NB4 (cell line): ENCODE results near the gene NUP155.
A peak's percentile ranks its signal among the peaks of the same experiment; 100 is the strongest.
"Not testable (repeated sequence)": the region's sequence is repeated elsewhere in the genome, so short reads cannot be mapped to it uniquely, and the experiment has no call there.

ENCODE experiments used
- DNase-seq: peaks from one replicate; pipeline ENCODE4 v3.0.0; 2010; ENCODE audit warnings: low read depth
- H3K4me3 ChIP-seq: one replicate; pipeline ENCODE4 v1.5.1; 2011; ENCODE audit warnings: mild to moderate bottlenecking, low read depth, low read length, moderate library complexity
- MAX ChIP-seq: IDR thresholded peaks from 2 replicates; pipeline ENCODE4 v1.6.1; 2011; ENCODE audit warnings: low read depth, low read length
- MYC ChIP-seq: IDR thresholded peaks from 2 replicates; pipeline ENCODE4 v1.6.1; 2011; ENCODE audit warnings: low read depth, low read length
- POLR2A ChIP-seq: IDR thresholded peaks from 2 replicates; pipeline ENCODE4 v1.6.1; 2011; ENCODE audit warnings: mild to moderate bottlenecking; ENCODE audit not compliant: insufficient read length; ENCODE audit errors: extremely low read depth
- TF ChIP-seq, protein P1 (sequence below): IDR thresholded peaks from one replicate; pipeline ENCODE4 v1.5.1; 2012; ENCODE audit warnings: low read depth, low read length

Gene NUP155

GRCh38 chr5:37323607-37324006 lies 47.3 kb downstream of the NUP155 start:
- no peak overlapping the region for H3K4me3 ChIP-seq
- no peak for TF ChIP-seq MAX
- DNase-seq, result peak; percentile 16

GRCh38 chr5:37319037-37319782 lies 51.7 kb downstream of the NUP155 start:
- no peak for DNase-seq
- H3K4me3 ChIP-seq, result no peak overlapping the region
- no peak for TF ChIP-seq MAX
- no peak for TF ChIP-seq MYC
- TF ChIP-seq POLR2A, result no peak
- TF ChIP-seq, protein P1, sequence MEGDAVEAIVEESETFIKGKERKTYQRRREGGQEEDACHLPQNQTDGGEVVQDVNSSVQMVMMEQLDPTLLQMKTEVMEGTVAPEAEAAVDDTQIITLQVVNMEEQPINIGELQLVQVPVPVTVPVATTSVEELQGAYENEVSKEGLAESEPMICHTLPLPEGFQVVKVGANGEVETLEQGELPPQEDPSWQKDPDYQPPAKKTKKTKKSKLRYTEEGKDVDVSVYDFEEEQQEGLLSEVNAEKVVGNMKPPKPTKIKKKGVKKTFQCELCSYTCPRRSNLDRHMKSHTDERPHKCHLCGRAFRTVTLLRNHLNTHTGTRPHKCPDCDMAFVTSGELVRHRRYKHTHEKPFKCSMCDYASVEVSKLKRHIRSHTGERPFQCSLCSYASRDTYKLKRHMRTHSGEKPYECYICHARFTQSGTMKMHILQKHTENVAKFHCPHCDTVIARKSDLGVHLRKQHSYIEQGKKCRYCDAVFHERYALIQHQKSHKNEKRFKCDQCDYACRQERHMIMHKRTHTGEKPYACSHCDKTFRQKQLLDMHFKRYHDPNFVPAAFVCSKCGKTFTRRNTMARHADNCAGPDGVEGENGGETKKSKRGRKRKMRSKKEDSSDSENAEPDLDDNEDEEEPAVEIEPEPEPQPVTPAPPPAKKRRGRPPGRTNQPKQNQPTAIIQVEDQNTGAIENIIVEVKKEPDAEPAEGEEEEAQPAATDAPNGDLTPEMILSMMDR, result no peak

- no peak overlapping the region for H3K4me3 ChIP-seq
- TF ChIP-seq MYC, result no peak
- TF ChIP-seq POLR2A, result no peak
- TF ChIP-seq, protein P1, result no peak
- no peak for TF ChIP-seq MAX
- no peak for DNase-seq
Observed at GRCh38 chr5:37316027-37316426, 54.9 kb downstream of the NUP155 start.

DNA sequence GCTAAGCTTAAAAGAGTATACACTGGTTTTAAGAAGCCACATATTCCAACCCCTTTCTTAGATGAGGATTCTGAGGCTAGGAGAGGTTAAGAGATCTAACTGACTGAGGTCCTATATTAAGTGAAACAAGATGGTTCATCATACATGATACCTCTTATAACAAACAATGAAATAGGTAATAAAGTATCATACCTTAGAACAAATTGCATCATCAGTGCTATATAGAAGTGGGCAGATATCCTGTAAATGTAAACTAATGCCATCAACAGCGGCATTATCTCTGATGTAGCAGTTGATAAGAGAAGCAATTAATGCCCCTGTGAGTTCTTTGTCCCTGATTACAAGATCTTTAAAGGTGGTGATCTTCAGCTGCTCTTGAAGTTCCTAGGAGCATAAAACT lies 60.5 kb downstream of the NUP155 start:
- no peak for DNase-seq
- no peak overlapping the region for H3K4me3 ChIP-seq
- no peak for TF ChIP-seq MAX
- TF ChIP-seq, protein P1, result no peak
- TF ChIP-seq MYC, result no peak
- TF ChIP-seq POLR2A, result no peak

GRCh38 chr5:37308793-37309192 lies 62.1 kb downstream of the NUP155 start:
- TF ChIP-seq, protein P1, result no peak
- TF ChIP-seq MYC, result no peak
- TF ChIP-seq POLR2A, result no peak
- TF ChIP-seq MAX, result no peak
- H3K4me3 ChIP-seq, result no peak overlapping the region
- DNase-seq, result peak; percentile 17

- no peak overlapping the region for H3K4me3 ChIP-seq
- no peak for DNase-seq
- TF ChIP-seq MYC (no peak), POLR2A (no peak), MAX (no peak)
- TF ChIP-seq, protein P1, result no peak
Observed at GRCh38 chr5:37304888-37305287, 66.0 kb downstream of the NUP155 start.

GRCh38 chr5:37296313-37296712 lies 74.6 kb downstream of the NUP155 start:
- not testable (repeated sequence) for H3K4me3 ChIP-seq, DNase-seq
